Stimulated activated naive B cell treated with anti-CD40 and anti-IgM and Interleukin-4, amounts not matched to agents 10 μg/mL and 1 μg/mL and 100 μg/mL, for 72 hours (primary cell): ENCODE results near the gene ACVR1B.
A peak's percentile ranks its signal among the peaks of the same experiment; 100 is the strongest.

Source experiments
- ATAC-seq, 2 donors: fragments of 150-1000 bp; cut with Tn5 transposase; replicated peaks; 2 replicates each; pipeline ENCODE4 v1.10.0; 2021; ENCODE audit warnings: moderate library complexity in 1 of 2
- DNase-seq: peaks from one replicate; pipeline ENCODE4 v3.0.0; 2021
- H3K27ac Mint-ChIP-seq: one replicate; pipeline ENCODE4 v1.8.0; 2022; ENCODE audit warnings: mild to moderate bottlenecking, mixed read lengths
- H3K27me3 Mint-ChIP-seq, 2 donors: one replicate each; pipeline ENCODE4 v1.8.0; 2022; ENCODE audit warnings: mixed read lengths in 2 of 2
- H3K36me3 Mint-ChIP-seq, 2 donors: one replicate each; pipeline ENCODE4 v1.8.0; 2022; ENCODE audit warnings: mixed read lengths in 2 of 2, mild to moderate bottlenecking in 1 of 2
- H3K4me1 Mint-ChIP-seq, 2 donors: one replicate each; pipeline ENCODE4 v1.8.0; 2022; ENCODE audit warnings: mixed read lengths in 2 of 2, mild to moderate bottlenecking in 1 of 2
- H3K4me3 Mint-ChIP-seq, 2 donors: one replicate each; pipeline ENCODE4 v1.8.0; 2022; ENCODE audit warnings: mild to moderate bottlenecking in 2 of 2, mixed read lengths in 2 of 2, moderate library complexity in 1 of 2
- H3K9me3 Mint-ChIP-seq, 2 donors: one replicate each; pipeline ENCODE4 v1.8.0; 2022; ENCODE audit warnings: mixed read lengths in 2 of 2, mild to moderate bottlenecking in 1 of 2

ACVR1B gene

GRCh38 chr12:51951199-51951842, at the start of gene ACVR1B:
ACVR1B (plus strand) TSS chr12:51951699; CDS start chr12:51951744, 45 bp downstream.
- Mint-ChIP-seq H3K4me3 (peak within 1 kb of the TSS; percentile 89 to 93), H3K27me3 (peaks cover 18 to 21% of the 10 kb centered on the region in 2 donors), H3K9me3 (no peaks in the 10 kb centered on the region), H3K4me1 (peaks cover 16 to 46% of the 10 kb centered on the region in 2 donors), H3K27ac (peak within 1 kb of the TSS; percentile 88), H3K36me3 (peaks cover 0 to 3% of the 10 kb centered on the region in 2 donors)
- ATAC-seq (peak; percentile 96 to 98), DNase-seq (peak; percentile 77)

- no peak overlapping the region for H3K4me3 Mint-ChIP-seq
- no peak overlapping the region for H3K27ac Mint-ChIP-seq
- ATAC-seq = no peak
- no peaks in the 10 kb centered on the region for H3K4me1 Mint-ChIP-seq
- H3K9me3 Mint-ChIP-seq = no peaks in the 10 kb centered on the region
- peaks cover 23 to 39% of the 10 kb centered on the region in 2 donors for H3K27me3 Mint-ChIP-seq
- DNase-seq = no peak
- H3K36me3 Mint-ChIP-seq = no peaks in the 10 kb centered on the region
These were observed 49.6 kb upstream of the ACVR1B start for GRCh38 chr12:51901881-51902280.

DNA sequence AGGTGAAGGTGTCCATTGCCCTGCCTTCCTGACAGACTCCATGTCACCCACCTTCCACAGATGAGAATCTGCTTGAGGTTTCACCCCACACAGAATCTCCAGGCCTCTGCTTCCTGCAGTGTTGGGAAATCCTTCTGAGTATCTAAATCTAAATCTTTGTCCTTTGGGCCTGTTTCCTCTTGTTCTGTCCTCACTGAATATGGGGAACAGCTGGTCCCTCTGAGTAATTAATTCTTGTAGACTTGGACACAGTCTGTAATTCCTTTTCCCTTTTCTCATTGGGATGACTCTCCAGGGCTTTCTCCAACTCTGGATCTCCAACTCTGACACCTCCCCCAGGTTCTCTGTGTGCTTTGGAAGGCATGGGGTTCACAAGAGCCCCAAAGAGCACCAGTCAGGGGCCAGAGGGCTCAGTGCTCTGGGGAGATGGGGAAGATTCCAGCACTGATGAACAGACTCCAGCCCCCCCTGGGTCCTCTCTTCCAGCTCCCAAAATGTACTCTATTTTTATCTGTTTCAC, 46.5 kb upstream of the ACVR1B start:
- Mint-ChIP-seq H3K4me3 (no peak overlapping the region), H3K4me1 (peaks cover under 1 to 1% of the 10 kb centered on the region in 2 donors), H3K27ac (no peak overlapping the region), H3K36me3 (no peaks in the 10 kb centered on the region), H3K27me3 (peaks cover 36 to 51% of the 10 kb centered on the region in 2 donors), H3K9me3 (no peaks in the 10 kb centered on the region)
- DNase-seq = no peak
- no peak for ATAC-seq

DNA sequence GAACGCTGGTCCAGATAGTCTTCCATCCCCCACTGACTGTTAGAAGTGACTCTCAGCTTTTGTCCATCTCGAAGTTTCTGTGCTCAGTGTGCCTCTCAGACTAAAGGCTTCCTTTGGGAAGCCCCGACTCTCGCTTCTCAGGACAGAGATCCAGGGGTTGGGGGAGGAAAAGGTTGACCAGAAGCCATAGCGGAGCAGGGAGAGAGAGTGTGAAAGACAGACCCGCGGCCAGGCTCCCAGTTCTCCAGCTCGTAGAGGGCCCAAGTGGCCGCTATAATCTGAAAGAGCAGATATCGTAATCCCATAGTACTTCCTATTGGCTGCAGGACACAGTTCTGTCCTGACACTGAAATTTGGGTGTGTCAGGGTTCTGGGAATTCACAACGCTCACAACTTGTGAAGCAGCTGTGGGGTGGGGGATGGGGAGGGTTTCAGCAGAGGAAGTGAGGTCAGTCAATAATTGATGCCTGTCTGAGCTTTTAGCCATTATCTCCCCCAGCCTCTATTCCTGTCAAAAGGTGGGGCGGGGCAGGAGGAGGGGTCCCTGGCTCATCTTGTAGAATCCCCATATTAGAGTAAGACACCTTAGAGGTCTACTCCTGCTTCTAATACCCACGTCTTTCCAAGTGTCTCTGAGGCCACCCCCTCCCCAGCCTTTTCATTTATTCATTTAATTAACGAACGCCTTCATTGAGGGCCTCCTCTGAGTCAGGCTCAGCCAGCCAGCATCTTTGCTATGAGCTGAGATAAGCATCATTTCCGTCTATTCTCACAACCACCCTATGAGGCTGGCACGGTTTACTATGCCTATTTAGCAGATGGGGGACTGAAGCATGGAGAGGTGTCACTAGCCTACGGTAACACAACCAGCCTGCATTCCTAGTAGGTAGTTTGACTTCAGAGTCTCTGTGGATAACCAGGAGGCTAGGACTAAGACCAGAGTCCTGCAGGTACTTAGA, 45.7 kb upstream of the ACVR1B start:
- peaks cover 4 to 9% of the 10 kb centered on the region in 2 donors for H3K4me1 Mint-ChIP-seq
- no peak for DNase-seq
- no peaks in the 10 kb centered on the region for H3K36me3 Mint-ChIP-seq
- H3K27ac Mint-ChIP-seq = peak overlapping the region; percentile 27
- peaks cover 43 to 55% of the 10 kb centered on the region in 2 donors for H3K27me3 Mint-ChIP-seq
- no peaks in the 10 kb centered on the region for H3K9me3 Mint-ChIP-seq
- no peak for ATAC-seq
- no peak overlapping the region for H3K4me3 Mint-ChIP-seq

- Mint-ChIP-seq H3K9me3 (no peaks in the 10 kb centered on the region), H3K27me3 (peaks cover 49 to 60% of the 10 kb centered on the region in 2 donors), H3K4me3 (peak overlapping the region in 1 of 2 donors; percentile 39), H3K36me3 (no peaks in the 10 kb centered on the region), H3K4me1 (peaks cover 11 to 17% of the 10 kb centered on the region in 2 donors), H3K27ac (peak overlapping the region; percentile 27)
- ATAC-seq = no peak
- DNase-seq = no peak
These were observed 44.9 kb upstream of the ACVR1B start for GRCh38 chr12:51906430-51907082.

- no peaks in the 10 kb centered on the region for H3K9me3 Mint-ChIP-seq
- ATAC-seq (no peak), DNase-seq (no peak)
- no peak within 1 kb of the TSS for H3K27ac Mint-ChIP-seq
- H3K27me3 Mint-ChIP-seq = peaks cover 46 to 62% of the 10 kb centered on the region in 2 donors
- H3K36me3 Mint-ChIP-seq = no peaks in the 10 kb centered on the region
- H3K4me1 Mint-ChIP-seq = peaks cover 16 to 24% of the 10 kb centered on the region in 2 donors
- H3K4me3 Mint-ChIP-seq = peak within 1 kb of the TSS in 1 of 2 donors; percentile 39
These were observed 44.2 kb upstream of the ACVR1B start, which contains the start of gene ACVRL1 for GRCh38 chr12:51907083-51907855. ACVRL1 (plus strand) TSS chr12:51907504; CDS start chr12:51912475, 4,971 bp downstream.

DNA sequence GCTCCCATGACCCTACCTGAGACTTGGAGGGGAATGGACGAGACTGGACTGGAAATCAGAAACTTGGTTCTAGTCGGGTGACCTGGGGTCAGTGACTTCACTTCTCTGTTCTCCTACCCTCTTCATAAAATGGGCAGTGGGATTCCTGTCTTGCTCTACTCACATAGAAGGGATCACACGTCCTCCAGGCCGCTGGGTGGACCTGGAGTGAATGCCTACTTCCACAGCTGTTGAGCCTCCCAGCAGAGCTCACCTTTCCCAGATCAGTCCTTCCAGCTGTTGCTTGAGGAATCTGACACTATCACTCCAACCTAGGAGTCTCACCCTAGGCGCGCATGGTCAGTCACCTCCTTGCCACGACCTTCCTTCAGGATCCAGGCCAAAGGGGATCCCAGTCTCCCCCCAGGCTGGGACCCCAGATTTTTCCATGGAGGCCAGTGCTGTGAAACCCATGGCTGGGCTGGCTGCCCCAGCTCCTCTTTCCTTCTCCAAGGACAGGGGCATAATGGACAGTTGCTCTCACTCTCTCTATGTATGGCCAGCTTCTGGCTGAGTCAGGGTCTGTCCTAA, 43.6 kb upstream of the ACVR1B start:
- DNase-seq = no peak
- ATAC-seq = no peak

GRCh38 chr12:51908876-51909592, 42.5 kb upstream of the ACVR1B start:
- ATAC-seq (no peak), DNase-seq (no peak)
- no peaks in the 10 kb centered on the region for H3K36me3 Mint-ChIP-seq
- H3K4me3 Mint-ChIP-seq = no peak overlapping the region
- peaks cover 58 to 77% of the 10 kb centered on the region in 2 donors for H3K27me3 Mint-ChIP-seq
- peaks cover 20 to 30% of the 10 kb centered on the region in 2 donors for H3K4me1 Mint-ChIP-seq
- H3K9me3 Mint-ChIP-seq = no peaks in the 10 kb centered on the region
- no peak overlapping the region for H3K27ac Mint-ChIP-seq

More for the DNA sequence above, 43.6 kb upstream of the ACVR1B start:
- no peaks in the 10 kb centered on the region for H3K36me3 Mint-ChIP-seq
- H3K4me3 Mint-ChIP-seq = peak overlapping the region in 1 of 2 donors; percentile 9
- no peak overlapping the region for H3K27ac Mint-ChIP-seq
- peaks cover 51 to 69% of the 10 kb centered on the region in 2 donors for H3K27me3 Mint-ChIP-seq
- peaks cover 20 to 30% of the 10 kb centered on the region in 2 donors for H3K4me1 Mint-ChIP-seq
- H3K9me3 Mint-ChIP-seq = no peaks in the 10 kb centered on the region

DNA sequence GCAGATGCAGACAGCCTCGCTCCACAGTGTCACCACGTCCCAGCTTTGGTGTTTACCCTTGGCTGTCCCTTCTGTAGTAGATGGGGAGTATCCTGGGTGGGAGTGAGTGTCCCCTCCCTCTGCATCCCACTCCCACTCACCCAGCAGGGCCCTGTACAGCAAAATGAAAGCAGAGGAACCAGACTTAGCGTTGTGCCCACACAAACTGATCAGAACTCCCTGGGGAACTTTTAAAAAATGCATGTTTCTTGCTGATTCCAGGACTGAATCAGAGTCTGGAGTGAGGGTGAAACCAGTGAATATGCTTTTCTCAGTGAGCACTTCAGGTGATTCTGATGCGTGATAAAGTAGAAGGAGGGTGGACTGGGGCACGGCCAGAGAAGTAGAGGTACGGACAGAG, 41.3 kb upstream of the ACVR1B start:
- H3K9me3 Mint-ChIP-seq = no peaks in the 10 kb centered on the region
- H3K27me3 Mint-ChIP-seq = peaks cover 59 to 71% of the 10 kb centered on the region in 2 donors
- H3K4me3 Mint-ChIP-seq = no peak overlapping the region
- no peak overlapping the region for H3K27ac Mint-ChIP-seq
- ATAC-seq = no peak
- no peaks in the 10 kb centered on the region for H3K36me3 Mint-ChIP-seq
- DNase-seq = no peak
- H3K4me1 Mint-ChIP-seq = peaks cover 20 to 30% of the 10 kb centered on the region in 2 donors

DNA sequence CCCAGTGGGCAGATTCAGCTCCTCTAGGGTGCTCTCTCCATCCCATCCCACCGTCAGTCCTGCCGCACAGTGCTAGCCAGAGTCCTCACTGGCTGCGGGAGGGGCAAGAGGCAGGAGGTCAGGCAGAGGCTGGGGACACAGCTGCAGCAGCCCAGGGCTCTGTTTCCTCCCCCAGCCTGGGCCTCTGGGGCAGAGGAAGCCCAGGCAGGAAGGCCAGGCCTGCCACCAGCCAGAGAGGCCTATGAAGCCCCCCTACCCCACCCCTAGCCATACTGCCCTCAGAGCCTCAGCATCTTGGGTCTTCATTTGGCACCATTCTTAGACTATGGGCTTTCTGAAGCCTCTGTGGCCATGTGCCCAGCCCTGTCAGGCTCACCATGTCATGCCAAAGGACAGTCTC, 40.8 kb upstream of the ACVR1B start:
- ATAC-seq (peak; percentile 8 to 10), DNase-seq (no peak)
- Mint-ChIP-seq H3K4me3 (no peak overlapping the region), H3K27ac (no peak overlapping the region), H3K4me1 (peaks cover 20 to 30% of the 10 kb centered on the region in 2 donors), H3K9me3 (no peaks in the 10 kb centered on the region), H3K36me3 (no peaks in the 10 kb centered on the region), H3K27me3 (peaks cover 57 to 66% of the 10 kb centered on the region in 2 donors)

- peak; percentile 55 to 66 for ATAC-seq
- Mint-ChIP-seq H3K36me3 (no peaks in the 10 kb centered on the region), H3K27ac (no peak overlapping the region), H3K4me1 (peaks cover 20 to 30% of the 10 kb centered on the region in 2 donors), H3K9me3 (no peaks in the 10 kb centered on the region), H3K27me3 (peaks cover 56 to 61% of the 10 kb centered on the region in 2 donors), H3K4me3 (no peak overlapping the region)
- no peak for DNase-seq
These were observed 40.2 kb upstream of the ACVR1B start for GRCh38 chr12:51911307-51911706.

DNA sequence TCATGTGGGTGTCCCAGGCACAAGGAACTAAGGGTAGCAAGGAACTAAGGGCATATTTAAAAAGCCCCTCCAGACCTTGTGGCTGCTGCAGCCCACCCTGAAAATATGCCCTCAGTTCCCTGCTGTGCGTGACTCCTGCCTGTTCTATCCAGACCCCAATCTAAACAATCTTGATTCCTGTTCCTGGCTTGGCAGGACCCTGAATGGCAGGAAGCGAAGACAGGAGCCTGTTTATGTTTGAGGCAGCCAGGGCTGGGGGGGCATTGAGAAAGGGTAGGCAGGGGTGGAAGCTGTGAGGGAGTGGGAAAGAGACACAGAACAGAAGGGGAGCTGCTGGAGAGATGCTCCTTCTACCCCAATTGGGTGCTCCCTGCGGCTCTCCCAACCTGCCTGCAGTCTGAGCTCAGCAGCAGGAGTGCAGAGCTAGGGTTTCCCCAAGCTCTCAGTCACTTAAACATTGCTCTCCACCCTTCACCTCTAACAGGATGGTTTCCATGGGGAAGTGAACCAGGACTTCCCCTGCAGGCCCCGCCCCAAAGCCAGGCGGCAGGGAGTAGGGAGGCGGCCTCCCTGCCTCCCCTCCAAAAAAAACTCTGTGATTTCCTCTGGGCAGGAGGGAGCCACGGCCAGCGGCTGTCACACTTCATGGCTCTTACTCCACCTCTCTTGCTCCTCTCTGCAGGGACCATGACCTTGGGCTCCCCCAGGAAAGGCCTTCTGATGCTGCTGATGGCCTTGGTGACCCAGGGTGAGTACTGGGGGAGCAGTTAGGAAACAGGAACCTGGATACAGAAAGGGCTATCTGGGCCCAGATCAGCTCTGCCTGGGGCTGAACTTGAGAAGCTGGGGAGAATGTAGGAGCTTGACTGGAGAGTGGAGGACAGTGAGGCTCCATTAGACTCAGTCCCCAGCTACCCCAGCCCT, 39.4 kb upstream of the ACVR1B start:
- no peaks in the 10 kb centered on the region for H3K36me3 Mint-ChIP-seq
- ATAC-seq (peak; percentile 64 to 68), DNase-seq (no peak)
- H3K27me3 Mint-ChIP-seq = peaks cover 52 to 53% of the 10 kb centered on the region in 2 donors
- H3K4me1 Mint-ChIP-seq = peaks cover 20 to 30% of the 10 kb centered on the region in 2 donors
- H3K9me3 Mint-ChIP-seq = no peaks in the 10 kb centered on the region
- no peak overlapping the region for H3K4me3 Mint-ChIP-seq
- H3K27ac Mint-ChIP-seq = peak overlapping the region; percentile 32
